Measurements from ENCODE around the gene PCDH10. TPM values are rescaled to one million over a fixed set of nuclear protein-coding genes. Genes with fewer than 3 reads are reported as not detected.

The PCDH10 gene
- polyA plus RNA-seq, 2 donors: 0.04 to 0.06 TPM

DNA sequence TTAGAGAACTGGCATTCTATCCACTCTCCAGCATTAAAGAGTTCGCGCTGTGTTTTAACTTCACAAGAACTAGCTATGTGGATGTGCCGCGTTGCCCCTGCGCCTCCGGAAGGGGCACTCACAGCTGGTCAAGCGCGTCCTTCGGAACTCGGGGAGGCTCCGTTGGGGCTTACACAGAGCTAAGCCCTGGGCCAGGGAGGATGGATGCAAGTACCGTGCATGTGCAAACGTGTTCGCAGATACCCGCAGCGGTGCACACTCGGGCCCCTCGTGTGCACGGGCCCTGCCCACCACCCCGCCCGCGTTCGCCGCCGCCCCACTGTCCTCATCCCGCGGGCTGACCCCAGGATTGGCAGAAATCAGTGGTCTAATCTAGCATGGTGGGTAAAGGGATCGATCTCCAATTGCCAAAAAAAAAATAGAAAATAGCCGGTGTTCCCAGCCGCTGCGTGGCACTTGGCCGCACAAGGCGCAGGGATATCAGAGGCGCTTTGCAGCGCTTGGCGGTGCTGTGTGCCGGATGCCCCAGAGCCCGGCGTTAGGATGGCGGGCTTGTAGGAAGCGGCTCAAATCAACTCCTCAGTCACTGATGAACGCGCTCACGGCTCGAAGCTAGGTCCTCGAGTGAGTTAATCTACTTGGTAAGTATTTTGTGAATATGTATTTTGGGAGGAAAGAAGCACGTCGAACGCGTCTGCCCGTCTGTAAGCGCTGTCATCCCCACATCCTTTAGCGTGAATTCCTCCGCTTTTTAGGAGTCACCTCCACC, 989 bp upstream of the PCDH10 start:
- H3K9me3 ChIP-seq (ENCODE audit: control insufficient read depth in 2 of 2, insufficient read depth in 1 of 2, low read depth in 1 of 2, low read length in 1 of 2): peaks cover 0 to 14% of the 10 kb centered on the region in 2 donors
- no peaks in the 10 kb centered on the region for H3K36me3 ChIP-seq (ENCODE audit: control insufficient read depth in 2 of 2, insufficient read depth in 2 of 2, low read length in 1 of 2)
- H3K4me3 ChIP-seq (ENCODE audit: low read depth in 1 of 2, low read length in 2 of 2): peak overlapping the region; percentile 11 to 38
- H3K4me1 ChIP-seq (ENCODE audit: control insufficient read depth in 2 of 2, insufficient read depth in 2 of 2, low read length in 1 of 2): peaks cover 12 to 19% of the 10 kb centered on the region in 2 donors
- H3K27ac ChIP-seq (ENCODE audit: low read depth in 2 of 2, low read length in 1 of 2): no peak overlapping the region
- H3K27me3 ChIP-seq (ENCODE audit: control insufficient read depth in 1 of 2, insufficient read depth in 2 of 2, low read length in 2 of 2): peaks cover 0 to 34% of the 10 kb centered on the region in 2 donors
- WGBS, 2 donors: 3 to 4% methylated on average over 54 of the region's 54 CpGs

DNA sequence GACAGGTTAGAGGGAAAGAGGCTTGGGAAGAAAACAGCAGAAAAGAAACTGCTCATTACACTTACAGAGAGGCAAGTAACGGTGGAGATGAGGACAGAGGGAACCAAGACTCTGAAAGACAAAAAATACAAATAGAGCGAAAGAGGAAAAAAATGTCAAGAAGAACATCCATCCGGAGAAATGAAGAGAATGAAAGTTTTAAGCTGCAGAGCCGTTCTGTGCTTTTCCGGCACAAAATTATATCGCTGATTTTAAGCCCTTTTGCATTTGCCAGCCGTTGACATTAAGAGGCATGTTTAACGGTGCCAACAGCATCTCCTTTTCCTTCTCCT, 236 bp downstream of the PCDH10 start:
- Histone ChIP-seq H3K9me3 (ENCODE audit: control insufficient read depth in 2 of 2, insufficient read depth in 1 of 2, low read depth in 1 of 2, low read length in 1 of 2) (peaks cover 0 to 14% of the 10 kb centered on the region in 2 donors), H3K36me3 (ENCODE audit: control insufficient read depth in 2 of 2, insufficient read depth in 2 of 2, low read length in 1 of 2) (no peaks in the 10 kb centered on the region), H3K4me3 (ENCODE audit: low read depth in 1 of 2, low read length in 2 of 2) (peak overlapping the region; percentile 24 to 38), H3K4me1 (ENCODE audit: control insufficient read depth in 2 of 2, insufficient read depth in 2 of 2, low read length in 1 of 2) (peaks cover 12 to 19% of the 10 kb centered on the region in 2 donors), H3K27me3 (ENCODE audit: control insufficient read depth in 1 of 2, insufficient read depth in 2 of 2, low read length in 2 of 2) (peaks cover 0 to 34% of the 10 kb centered on the region in 2 donors), H3K27ac (ENCODE audit: low read depth in 2 of 2, low read length in 1 of 2) (no peak overlapping the region)
- WGBS, 2 donors: 5 to 6% methylated on average over 8 of the region's 8 CpGs

DNA sequence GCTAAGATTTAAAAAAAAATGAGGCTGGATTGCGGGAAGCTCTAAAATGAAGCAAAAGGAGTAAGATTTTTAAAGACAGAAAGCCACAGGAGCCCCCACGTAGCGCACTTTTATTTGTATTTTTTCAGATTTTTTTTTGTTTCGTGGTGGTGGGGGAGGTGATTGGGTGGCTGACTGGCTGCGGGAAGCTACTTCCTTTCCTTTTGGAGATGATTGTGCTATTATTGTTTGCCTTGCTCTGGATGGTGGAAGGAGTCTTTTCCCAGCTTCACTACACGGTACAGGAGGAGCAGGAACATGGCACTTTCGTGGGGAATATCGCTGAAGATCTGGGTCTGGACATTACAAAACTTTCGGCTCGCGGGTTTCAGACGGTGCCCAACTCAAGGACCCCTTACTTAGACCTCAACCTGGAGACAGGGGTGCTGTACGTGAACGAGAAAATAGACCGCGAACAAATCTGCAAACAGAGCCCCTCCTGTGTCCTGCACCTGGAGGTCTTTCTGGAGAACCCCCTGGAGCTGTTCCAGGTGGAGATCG, 908 bp downstream of the PCDH10 start:
- H3K4me1 ChIP-seq (ENCODE audit: control insufficient read depth in 2 of 2, insufficient read depth in 2 of 2, low read length in 1 of 2): peaks cover 12 to 19% of the 10 kb centered on the region in 2 donors

DNA sequence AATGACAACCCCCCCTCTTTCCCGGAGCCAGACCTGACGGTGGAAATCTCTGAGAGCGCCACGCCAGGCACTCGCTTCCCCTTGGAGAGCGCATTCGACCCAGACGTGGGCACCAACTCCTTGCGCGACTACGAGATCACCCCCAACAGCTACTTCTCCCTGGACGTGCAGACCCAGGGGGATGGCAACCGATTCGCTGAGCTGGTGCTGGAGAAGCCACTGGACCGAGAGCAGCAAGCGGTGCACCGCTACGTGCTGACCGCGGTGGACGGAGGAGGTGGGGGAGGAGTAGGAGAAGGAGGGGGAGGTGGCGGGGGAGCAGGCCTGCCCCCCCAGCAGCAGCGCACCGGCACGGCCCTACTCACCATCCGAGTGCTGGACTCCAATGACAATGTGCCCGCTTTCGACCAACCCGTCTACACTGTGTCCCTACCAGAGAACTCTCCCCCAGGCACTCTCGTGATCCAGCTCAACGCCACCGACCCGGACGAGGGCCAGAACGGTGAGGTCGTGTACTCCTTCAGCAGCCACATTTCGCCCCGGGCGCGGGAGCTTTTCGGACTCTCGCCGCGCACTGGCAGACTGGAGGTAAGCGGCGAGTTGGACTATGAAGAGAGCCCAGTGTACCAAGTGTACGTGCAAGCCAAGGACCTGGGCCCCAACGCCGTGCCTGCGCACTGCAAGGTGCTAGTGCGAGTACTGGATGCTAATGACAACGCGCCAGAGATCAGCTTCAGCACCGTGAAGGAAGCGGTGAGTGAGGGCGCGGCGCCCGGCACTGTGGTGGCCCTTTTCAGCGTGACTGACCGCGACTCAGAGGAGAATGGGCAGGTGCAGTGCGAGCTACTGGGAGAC, 1.6 kb downstream of the PCDH10 start:
- 4 to 5% methylated on average over 60 to 63 of the region's 63 CpGs for WGBS, 2 donors
- H3K4me3 ChIP-seq (ENCODE audit: low read depth in 1 of 2, low read length in 2 of 2): peak overlapping the region; percentile 4 to 9
- peaks cover 12 to 19% of the 10 kb centered on the region in 2 donors for H3K4me1 ChIP-seq (ENCODE audit: control insufficient read depth in 2 of 2, insufficient read depth in 2 of 2, low read length in 1 of 2)
- H3K27me3 ChIP-seq (ENCODE audit: control insufficient read depth in 1 of 2, insufficient read depth in 2 of 2, low read length in 2 of 2): peaks cover 0 to 34% of the 10 kb centered on the region in 2 donors
- no peak overlapping the region for H3K27ac ChIP-seq (ENCODE audit: low read depth in 2 of 2, low read length in 1 of 2)
- peaks cover 0 to 14% of the 10 kb centered on the region in 2 donors for H3K9me3 ChIP-seq (ENCODE audit: control insufficient read depth in 2 of 2, insufficient read depth in 1 of 2, low read depth in 1 of 2, low read length in 1 of 2)
- H3K36me3 ChIP-seq (ENCODE audit: control insufficient read depth in 2 of 2, insufficient read depth in 2 of 2, low read length in 1 of 2): no peaks in the 10 kb centered on the region

More for the DNA sequence above, 908 bp downstream of the PCDH10 start:
- Histone ChIP-seq H3K27ac (ENCODE audit: low read depth in 2 of 2, low read length in 1 of 2) (no peak overlapping the region), H3K27me3 (ENCODE audit: control insufficient read depth in 1 of 2, insufficient read depth in 2 of 2, low read length in 2 of 2) (peaks cover 0 to 34% of the 10 kb centered on the region in 2 donors), H3K36me3 (ENCODE audit: control insufficient read depth in 2 of 2, insufficient read depth in 2 of 2, low read length in 1 of 2) (no peaks in the 10 kb centered on the region), H3K9me3 (ENCODE audit: control insufficient read depth in 2 of 2, insufficient read depth in 1 of 2, low read depth in 1 of 2, low read length in 1 of 2) (peaks cover 0 to 14% of the 10 kb centered on the region in 2 donors), H3K4me3 (ENCODE audit: low read depth in 1 of 2, low read length in 2 of 2) (peak overlapping the region in 1 of 2 donors; percentile 38)
- WGBS, 2 donors: 7% methylated on average over 17 of the region's 17 CpGs

DNA sequence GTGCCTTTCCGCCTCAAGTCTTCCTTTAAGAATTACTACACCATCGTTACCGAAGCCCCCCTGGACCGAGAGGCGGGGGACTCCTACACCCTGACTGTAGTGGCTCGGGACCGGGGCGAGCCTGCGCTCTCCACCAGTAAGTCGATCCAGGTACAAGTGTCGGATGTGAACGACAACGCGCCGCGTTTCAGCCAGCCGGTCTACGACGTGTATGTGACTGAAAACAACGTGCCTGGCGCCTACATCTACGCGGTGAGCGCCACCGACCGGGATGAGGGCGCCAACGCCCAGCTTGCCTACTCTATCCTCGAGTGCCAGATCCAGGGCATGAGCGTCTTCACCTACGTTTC, 2.2 kb downstream of the PCDH10 start:
- WGBS, 2 donors: 5 to 6% methylated on average over 31 of the region's 31 CpGs
- H3K4me3 ChIP-seq (ENCODE audit: low read depth in 1 of 2, low read length in 2 of 2): peak overlapping the region; percentile 4 to 9
- peaks cover 12 to 19% of the 10 kb centered on the region in 2 donors for H3K4me1 ChIP-seq (ENCODE audit: control insufficient read depth in 2 of 2, insufficient read depth in 2 of 2, low read length in 1 of 2)
- peaks cover 0 to 14% of the 10 kb centered on the region in 2 donors for H3K9me3 ChIP-seq (ENCODE audit: control insufficient read depth in 2 of 2, insufficient read depth in 1 of 2, low read depth in 1 of 2, low read length in 1 of 2)
- no peak overlapping the region for H3K27ac ChIP-seq (ENCODE audit: low read depth in 2 of 2, low read length in 1 of 2)
- H3K27me3 ChIP-seq (ENCODE audit: control insufficient read depth in 1 of 2, insufficient read depth in 2 of 2, low read length in 2 of 2): peaks cover 0 to 34% of the 10 kb centered on the region in 2 donors
- no peaks in the 10 kb centered on the region for H3K36me3 ChIP-seq (ENCODE audit: control insufficient read depth in 2 of 2, insufficient read depth in 2 of 2, low read length in 1 of 2)

DNA sequence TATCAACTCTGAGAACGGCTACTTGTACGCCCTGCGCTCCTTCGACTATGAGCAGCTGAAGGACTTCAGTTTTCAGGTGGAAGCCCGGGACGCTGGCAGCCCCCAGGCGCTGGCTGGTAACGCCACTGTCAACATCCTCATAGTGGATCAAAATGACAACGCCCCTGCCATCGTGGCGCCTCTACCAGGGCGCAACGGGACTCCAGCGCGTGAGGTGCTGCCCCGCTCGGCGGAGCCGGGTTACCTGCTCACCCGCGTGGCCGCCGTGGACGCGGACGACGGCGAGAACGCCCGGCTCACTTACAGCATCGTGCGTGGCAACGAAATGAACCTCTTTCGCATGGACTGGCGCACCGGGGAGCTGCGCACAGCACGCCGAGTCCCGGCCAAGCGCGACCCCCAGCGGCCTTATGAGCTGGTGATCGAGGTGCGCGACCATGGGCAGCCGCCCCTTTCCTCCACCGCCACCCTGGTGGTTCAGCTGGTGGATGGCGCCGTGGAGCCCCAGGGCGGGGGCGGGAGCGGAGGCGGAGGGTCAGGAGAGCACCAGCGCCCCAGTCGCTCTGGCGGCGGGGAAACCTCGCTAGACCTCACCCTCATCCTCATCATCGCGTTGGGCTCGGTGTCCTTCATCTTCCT, 2.7 kb downstream of the PCDH10 start:
- H3K9me3 ChIP-seq (ENCODE audit: control insufficient read depth in 2 of 2, insufficient read depth in 1 of 2, low read depth in 1 of 2, low read length in 1 of 2): peaks cover 0 to 14% of the 10 kb centered on the region in 2 donors
- no peak overlapping the region for H3K27ac ChIP-seq (ENCODE audit: low read depth in 2 of 2, low read length in 1 of 2)
- H3K27me3 ChIP-seq (ENCODE audit: control insufficient read depth in 1 of 2, insufficient read depth in 2 of 2, low read length in 2 of 2): peaks cover 0 to 34% of the 10 kb centered on the region in 2 donors
- peaks cover 12 to 19% of the 10 kb centered on the region in 2 donors for H3K4me1 ChIP-seq (ENCODE audit: control insufficient read depth in 2 of 2, insufficient read depth in 2 of 2, low read length in 1 of 2)
- 3 to 5% methylated on average over 62 of the region's 62 CpGs for WGBS, 2 donors
- peak overlapping the region; percentile 4 to 14 for H3K4me3 ChIP-seq (ENCODE audit: low read depth in 1 of 2, low read length in 2 of 2)
- H3K36me3 ChIP-seq (ENCODE audit: control insufficient read depth in 2 of 2, insufficient read depth in 2 of 2, low read length in 1 of 2): no peaks in the 10 kb centered on the region

DNA sequence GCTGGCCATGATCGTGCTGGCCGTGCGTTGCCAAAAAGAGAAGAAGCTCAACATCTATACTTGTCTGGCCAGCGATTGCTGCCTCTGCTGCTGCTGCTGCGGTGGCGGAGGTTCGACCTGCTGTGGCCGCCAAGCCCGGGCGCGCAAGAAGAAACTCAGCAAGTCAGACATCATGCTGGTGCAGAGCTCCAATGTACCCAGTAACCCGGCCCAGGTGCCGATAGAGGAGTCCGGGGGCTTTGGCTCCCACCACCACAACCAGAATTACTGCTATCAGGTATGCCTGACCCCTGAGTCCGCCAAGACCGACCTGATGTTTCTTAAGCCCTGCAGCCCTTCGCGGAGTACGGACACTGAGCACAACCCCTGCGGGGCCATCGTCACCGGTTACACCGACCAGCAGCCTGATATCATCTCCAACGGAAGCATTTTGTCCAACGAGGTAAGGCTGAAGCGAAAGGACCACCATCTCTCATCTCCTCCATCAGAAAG, 3.3 kb downstream of the PCDH10 start:
- Histone ChIP-seq H3K4me1 (ENCODE audit: control insufficient read depth in 2 of 2, insufficient read depth in 2 of 2, low read length in 1 of 2) (peaks cover 12 to 17% of the 10 kb centered on the region in 2 donors), H3K27ac (ENCODE audit: low read depth in 2 of 2, low read length in 1 of 2) (no peak overlapping the region), H3K27me3 (ENCODE audit: control insufficient read depth in 1 of 2, insufficient read depth in 2 of 2, low read length in 2 of 2) (peaks cover 0 to 33% of the 10 kb centered on the region in 2 donors), H3K4me3 (ENCODE audit: low read depth in 1 of 2, low read length in 2 of 2) (peak overlapping the region; percentile 0 to 14), H3K36me3 (ENCODE audit: control insufficient read depth in 2 of 2, insufficient read depth in 2 of 2, low read length in 1 of 2) (no peaks in the 10 kb centered on the region), H3K9me3 (ENCODE audit: control insufficient read depth in 2 of 2, insufficient read depth in 1 of 2, low read depth in 1 of 2, low read length in 1 of 2) (peaks cover 0 to 14% of the 10 kb centered on the region in 2 donors)
- WGBS, 2 donors: 3 to 6% methylated on average over 23 to 26 of the region's 26 CpGs

DNA sequence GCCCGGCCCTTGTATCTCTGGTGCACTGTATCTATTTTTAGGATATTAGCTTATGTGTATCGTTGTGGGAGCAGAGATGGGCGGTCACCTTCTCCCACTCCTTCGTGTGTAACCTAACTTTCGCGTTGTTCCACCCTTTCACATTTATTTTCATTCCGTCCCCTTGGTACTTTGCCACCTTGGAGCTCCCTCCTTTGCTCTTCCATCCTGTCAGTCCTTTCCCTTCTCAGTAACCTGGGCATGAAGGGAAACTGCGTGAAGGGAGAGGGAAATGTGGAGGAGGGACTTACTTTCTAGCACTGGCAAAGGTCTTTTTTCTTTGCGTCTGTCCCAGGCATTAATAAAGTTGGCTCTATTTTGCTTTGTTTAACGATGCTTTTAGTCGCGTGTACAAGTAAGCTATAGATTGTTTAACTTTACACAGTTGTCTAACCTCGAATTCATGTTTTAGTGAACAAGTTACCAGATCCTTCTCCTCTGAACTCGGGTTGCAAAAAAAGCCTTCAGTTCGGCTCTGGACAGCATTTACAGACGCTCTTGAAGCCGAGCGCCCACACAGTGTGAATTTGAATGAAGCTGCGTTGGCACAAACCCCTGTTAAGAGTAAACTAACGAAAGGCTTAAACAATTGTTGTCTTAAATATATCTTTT, 3.9 kb downstream of the PCDH10 start:
- Histone ChIP-seq H3K4me3 (ENCODE audit: low read depth in 1 of 2, low read length in 2 of 2) (no peak overlapping the region), H3K36me3 (ENCODE audit: control insufficient read depth in 2 of 2, insufficient read depth in 2 of 2, low read length in 1 of 2) (no peaks in the 10 kb centered on the region), H3K9me3 (ENCODE audit: control insufficient read depth in 2 of 2, insufficient read depth in 1 of 2, low read depth in 1 of 2, low read length in 1 of 2) (peaks cover 0 to 14% of the 10 kb centered on the region in 2 donors), H3K27me3 (ENCODE audit: control insufficient read depth in 1 of 2, insufficient read depth in 2 of 2, low read length in 2 of 2) (peaks cover 0 to 30% of the 10 kb centered on the region in 2 donors), H3K4me1 (ENCODE audit: control insufficient read depth in 2 of 2, insufficient read depth in 2 of 2, low read length in 1 of 2) (peaks cover 12 to 16% of the 10 kb centered on the region in 2 donors), H3K27ac (ENCODE audit: low read depth in 2 of 2, low read length in 1 of 2) (no peak overlapping the region)
- 5 to 6% methylated on average over 20 of the region's 20 CpGs for WGBS, 2 donors
